Neutrophil (primary cell): ENCODE measurements around the gene GHITM.

Experiments used
- H3K27ac ChIP-seq: fragments of 200-600 bp; sonication (generic); 2 replicates; pipeline ENCODE4 v1.5.1; 2016; ENCODE audit warnings: mild to moderate bottlenecking, moderate library complexity
- H3K27me3 ChIP-seq: fragments of 200-600 bp; sonication (generic); 2 replicates; pipeline ENCODE4 v1.6.0; 2016; ENCODE audit warnings: mild to moderate bottlenecking
- H3K36me3 ChIP-seq: fragments of 200-600 bp; sonication (generic); 2 replicates; pipeline ENCODE4 v1.5.1; 2017
- H3K4me1 ChIP-seq, 2 experiments: fragments of 200-600 bp in 1 of 2; sonication (generic) in 1 of 2; 1 replicate in 1 of 2; 2 replicates in 1 of 2; pipeline versions ENCODE4 v1.5.1 to v1.6.1; 2013 to 2016; ENCODE audit warnings: low read depth in 1 of 2, low read length in 1 of 2, mild to moderate bottlenecking in 1 of 2, moderate library complexity in 1 of 2; ENCODE audit not compliant: control insufficient read depth in 1 of 2, insufficient read depth in 1 of 2
- H3K4me3 ChIP-seq, 2 experiments: fragments of 200-600 bp in 1 of 2; sonication (generic) in 1 of 2; 1 replicate in 1 of 2; 2 replicates in 1 of 2; pipeline ENCODE4 v1.5.1; 2013 to 2016; ENCODE audit warnings: low read depth in 1 of 2, low read length in 1 of 2, mild to moderate bottlenecking in 1 of 2, moderate library complexity in 1 of 2
- H3K9me3 ChIP-seq: fragments of 200-600 bp; sonication (generic); 2 replicates; pipeline ENCODE4 v1.5.1; 2016
- TF ChIP-seq, protein P1 (sequence below): fragments of 200-600 bp; sonication (generic); IDR thresholded peaks from 2 replicates; pipeline ENCODE4 v1.5.1; 2016; ENCODE audit warnings: antibody characterized with exemption

GHITM gene

DNA sequence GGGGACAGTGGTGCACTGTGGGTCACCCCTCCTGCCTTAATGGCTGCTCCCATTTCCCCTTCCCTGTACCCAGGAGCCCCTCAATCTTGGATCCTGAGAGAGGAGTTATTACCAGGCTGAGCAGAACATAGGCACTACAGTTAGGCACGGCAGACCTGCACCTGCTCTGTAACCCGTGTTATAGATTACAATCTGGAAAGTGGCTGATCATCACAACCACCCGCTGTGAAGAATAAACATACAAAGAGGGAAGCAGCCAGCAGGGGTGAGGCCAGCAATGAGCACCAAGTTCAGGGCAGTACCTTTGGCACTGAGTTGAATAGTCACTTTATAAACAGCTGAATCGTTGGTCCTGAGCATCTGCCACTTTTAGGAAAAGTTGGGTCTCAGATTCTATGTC, 56.8 kb downstream of the GHITM start:
- H3K27ac ChIP-seq: no peak overlapping the region

GRCh38 chr10:84196941-84197340, 57.6 kb downstream of the GHITM start:
- H3K27me3 ChIP-seq: peaks cover 88% of the 10 kb centered on the region
- H3K4me1 ChIP-seq: peaks cover 0 to 9% of the 10 kb centered on the region in 2 experiments
- TF ChIP-seq, protein P1, sequence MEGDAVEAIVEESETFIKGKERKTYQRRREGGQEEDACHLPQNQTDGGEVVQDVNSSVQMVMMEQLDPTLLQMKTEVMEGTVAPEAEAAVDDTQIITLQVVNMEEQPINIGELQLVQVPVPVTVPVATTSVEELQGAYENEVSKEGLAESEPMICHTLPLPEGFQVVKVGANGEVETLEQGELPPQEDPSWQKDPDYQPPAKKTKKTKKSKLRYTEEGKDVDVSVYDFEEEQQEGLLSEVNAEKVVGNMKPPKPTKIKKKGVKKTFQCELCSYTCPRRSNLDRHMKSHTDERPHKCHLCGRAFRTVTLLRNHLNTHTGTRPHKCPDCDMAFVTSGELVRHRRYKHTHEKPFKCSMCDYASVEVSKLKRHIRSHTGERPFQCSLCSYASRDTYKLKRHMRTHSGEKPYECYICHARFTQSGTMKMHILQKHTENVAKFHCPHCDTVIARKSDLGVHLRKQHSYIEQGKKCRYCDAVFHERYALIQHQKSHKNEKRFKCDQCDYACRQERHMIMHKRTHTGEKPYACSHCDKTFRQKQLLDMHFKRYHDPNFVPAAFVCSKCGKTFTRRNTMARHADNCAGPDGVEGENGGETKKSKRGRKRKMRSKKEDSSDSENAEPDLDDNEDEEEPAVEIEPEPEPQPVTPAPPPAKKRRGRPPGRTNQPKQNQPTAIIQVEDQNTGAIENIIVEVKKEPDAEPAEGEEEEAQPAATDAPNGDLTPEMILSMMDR: no peak
- no peak overlapping the region for H3K27ac ChIP-seq
- H3K36me3 ChIP-seq: no peaks in the 10 kb centered on the region
- no peak overlapping the region for H3K4me3 ChIP-seq
- no peaks in the 10 kb centered on the region for H3K9me3 ChIP-seq

More for the DNA sequence above, 56.8 kb downstream of the GHITM start:
- Histone ChIP-seq H3K27me3 (peaks cover 94% of the 10 kb centered on the region), H3K9me3 (no peaks in the 10 kb centered on the region), H3K4me1 (peaks cover 0 to 9% of the 10 kb centered on the region in 2 experiments), H3K4me3 (no peak overlapping the region), H3K36me3 (no peaks in the 10 kb centered on the region)
- TF ChIP-seq, protein P1: no peak

- TF ChIP-seq, protein P1: no peak
- Histone ChIP-seq H3K4me1 (peaks cover 0 to 9% of the 10 kb centered on the region in 2 experiments), H3K27me3 (peaks cover 81% of the 10 kb centered on the region), H3K9me3 (no peaks in the 10 kb centered on the region), H3K36me3 (no peaks in the 10 kb centered on the region), H3K4me3 (no peak overlapping the region), H3K27ac (no peak overlapping the region)
These were observed 58.3 kb downstream of the GHITM start for GRCh38 chr10:84197643-84198042.

GRCh38 chr10:84198206-84198915, 59.1 kb downstream of the GHITM start:
- H3K27ac ChIP-seq: no peak overlapping the region
- TF ChIP-seq, protein P1: no peak
- H3K9me3 ChIP-seq: no peaks in the 10 kb centered on the region
- peaks cover 73% of the 10 kb centered on the region for H3K27me3 ChIP-seq
- H3K36me3 ChIP-seq: no peaks in the 10 kb centered on the region
- H3K4me1 ChIP-seq: peaks cover 0 to 9% of the 10 kb centered on the region in 2 experiments
- no peak overlapping the region for H3K4me3 ChIP-seq

DNA sequence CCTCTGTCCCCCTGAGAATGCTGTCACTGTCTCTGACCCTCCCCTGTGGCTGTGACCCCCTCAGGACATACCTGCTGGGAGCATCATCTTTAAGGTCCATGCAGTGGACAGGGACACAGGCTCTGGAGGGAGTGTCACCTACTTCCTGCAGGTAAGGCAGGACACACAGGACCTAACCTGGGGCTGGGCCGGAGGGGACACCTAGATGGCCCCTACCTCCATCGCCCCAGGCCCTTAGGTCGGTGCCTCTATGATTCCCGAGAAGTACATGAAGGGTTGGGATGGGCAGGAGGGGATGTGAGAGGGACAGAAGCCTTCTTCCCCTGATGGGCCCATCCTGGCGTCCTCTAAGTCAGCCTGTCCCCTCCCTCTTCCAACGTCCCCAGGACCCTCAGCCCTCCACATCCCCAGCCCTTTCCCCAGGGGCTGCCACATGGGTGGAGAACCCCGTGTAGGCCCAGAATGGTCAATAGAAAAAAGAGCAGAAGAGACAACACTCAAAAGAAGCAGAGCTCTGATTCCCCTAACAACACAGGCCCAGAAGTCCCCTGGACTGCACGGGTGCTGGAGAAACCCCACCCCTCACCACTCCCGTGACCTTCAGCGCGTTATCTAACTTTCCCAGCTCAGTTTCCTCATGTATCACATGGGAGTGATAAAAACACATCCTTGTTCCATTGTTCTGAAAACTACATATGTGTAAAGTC, 61.4 kb downstream of the GHITM start:
- Histone ChIP-seq H3K36me3 (no peaks in the 10 kb centered on the region), H3K4me3 (no peak overlapping the region), H3K4me1 (no peaks in the 10 kb centered on the region), H3K9me3 (no peaks in the 10 kb centered on the region), H3K27me3 (peaks cover 50% of the 10 kb centered on the region), H3K27ac (no peak overlapping the region)
- TF ChIP-seq, protein P1: no peak
